Gastroesophageal sphincter (tissue), 4 donors: ENCODE results near the gene JPT1. TPM values are rescaled to one million over a fixed set of nuclear protein-coding genes. Genes with fewer than 3 reads are reported as not detected.

Source experiments
- ATAC-seq: fragments of 150-250 bp; one replicate; pipeline ENCODE4 v1.9.1; 2016; ENCODE audit warnings: mild to moderate bottlenecking, moderate library complexity
- H3K27ac ChIP-seq, 4 donors: fragments of 200-600 bp; sonication (generic) in 3 of 4; 1 replicate in 3 of 4; 2 replicates in 1 of 4; pipeline ENCODE4 v1.5.1; 2016 to 2019
- H3K27me3 ChIP-seq: fragments of 200-600 bp; sonication (generic); one replicate; pipeline ENCODE4 v1.5.1; 2019
- H3K36me3 ChIP-seq, 2 donors: fragments of 200-600 bp; sonication (generic); one replicate each; pipeline ENCODE4 v1.5.1; 2019; ENCODE audit warnings: control low read depth in 1 of 2
- H3K4me1 ChIP-seq, 3 donors: fragments of 200-600 bp; sonication (generic); 1 replicate in 2 of 3; 2 replicates in 1 of 3; pipeline ENCODE4 v1.5.1; 2016 to 2019; ENCODE audit warnings: control low read depth in 2 of 3
- H3K4me3 ChIP-seq, 2 donors: fragments of 200-600 bp; sonication (generic); one replicate each; pipeline ENCODE4 v1.5.1; 2019; ENCODE audit warnings: mild to moderate bottlenecking in 1 of 2, moderate library complexity in 1 of 2
- H3K9me3 ChIP-seq, 3 donors: fragments of 200-600 bp; sonication (generic); one replicate each; pipeline ENCODE4 v1.5.1; 2017 to 2019; ENCODE audit warnings: control low read depth in 2 of 3
- CTCF ChIP-seq, 4 experiments: fragments of 200-600 bp in 2 of 4; fragments of 450-650 bp in 2 of 4; sonication (generic) in 1 of 4; IDR thresholded peaks; one replicate each; pipeline ENCODE4 v1.5.1; 2017 to 2019; ENCODE audit warnings: antibody characterized with exemption in 4 of 4, mild to moderate bottlenecking in 2 of 4, moderate library complexity in 2 of 4
- EP300 ChIP-seq: sonication (generic); formaldehyde crosslinking; IDR thresholded peaks from one replicate; pipeline ENCODE4 v1.6.1; 2017; ENCODE audit warnings: antibody characterized with exemption, mild to moderate bottlenecking
- POLR2A ChIP-seq, 2 donors: fragments of 450-650 bp; IDR thresholded peaks; one replicate each; pipeline ENCODE4 v1.6.1; 2017; ENCODE audit warnings: antibody characterized with exemption in 2 of 2, mild to moderate bottlenecking in 2 of 2, moderate library complexity in 1 of 2
- POLR2AphosphoS5 ChIP-seq: sonication (generic); formaldehyde crosslinking; IDR thresholded peaks from one replicate; pipeline ENCODE4 v1.6.1; 2017; ENCODE audit warnings: antibody characterized with exemption
- WGBS, 2 donors: methylation state at CpG; one replicate each; pipeline ENCODE4 v1.1.5; 2018; ENCODE audit warnings: low coverage in 1 of 2; 5-methylcytosine and 5-hydroxymethylcytosine counted together
- total RNA-seq, 4 donors: library from RNA; depleted of rRNA; stranded (reverse); fragments of >200 nt; gene quantifications; one replicate each; pipeline ENCODE4 v1.1.0, GENCODE V29; 2016

Gene JPT1
- total RNA-seq, 4 donors from 2014 or later, result 9.3 to 48.5 (median 25.0) TPM

GRCh38 chr17:75103601-75104554, 50.4 kb downstream of the JPT1 start:
- peaks cover 0 to 2% (median 0%) of the 10 kb centered on the region in 3 donors for H3K4me1 ChIP-seq
- no peak overlapping the region for H3K4me3 ChIP-seq
- H3K27ac ChIP-seq, result no peak overlapping the region
- H3K9me3 ChIP-seq, result no peaks in the 10 kb centered on the region
- peaks cover 0 to 12% of the 10 kb centered on the region in 2 donors for H3K36me3 ChIP-seq
- ATAC-seq, result no peak
- TF ChIP-seq POLR2A (IDR thresholded peaks at IDR 0.05), result no peak
- no peak for TF ChIP-seq CTCF (IDR thresholded peaks at IDR 0.05)
- no peak for TF ChIP-seq EP300
- no peak for TF ChIP-seq POLR2AphosphoS5
- no peaks in the 10 kb centered on the region for H3K27me3 ChIP-seq
- WGBS, 2 donors, result 80% methylated on average over 5 of the region's 14 CpGs; no CpG with 5 or more reads in 1 of the 2 donors

GRCh38 chr17:75102385-75102821, 51.9 kb downstream of the JPT1 start:
- 31 to 35% methylated on average over 3 to 11 of the region's 12 CpGs for WGBS, 2 donors

GRCh38 chr17:75099881-75100595, 54.3 kb downstream of the JPT1 start:
- Histone ChIP-seq H3K36me3 (peaks cover 0 to 21% of the 10 kb centered on the region in 2 donors), H3K9me3 (no peaks in the 10 kb centered on the region), H3K4me1 (peaks cover 0 to 8% (median 0%) of the 10 kb centered on the region in 3 donors), H3K27me3 (no peaks in the 10 kb centered on the region), H3K4me3 (no peak overlapping the region), H3K27ac (no peak overlapping the region)
- no peak for ATAC-seq
- WGBS, 2 donors, result 93 to 97% methylated on average over 3 to 12 of the region's 31 CpGs
- TF ChIP-seq POLR2A (IDR thresholded peaks at IDR 0.05), result no peak
- TF ChIP-seq EP300, result no peak
- no peak for TF ChIP-seq POLR2AphosphoS5
- no peak for TF ChIP-seq CTCF (IDR thresholded peaks at IDR 0.05)

More at GRCh38 chr17:75102385-75102821, 51.9 kb downstream of the JPT1 start:
- Histone ChIP-seq H3K27me3 (no peaks in the 10 kb centered on the region), H3K4me1 (no peaks in the 10 kb centered on the region), H3K4me3 (no peak overlapping the region), H3K27ac (no peak overlapping the region), H3K9me3 (no peaks in the 10 kb centered on the region), H3K36me3 (peaks cover 0 to 21% of the 10 kb centered on the region in 2 donors)
- TF ChIP-seq POLR2A (IDR thresholded peaks at IDR 0.05) (no peak), CTCF (IDR thresholded peaks at IDR 0.05) (no peak), POLR2AphosphoS5 (no peak), EP300 (no peak)
- ATAC-seq, result no peak

GRCh38 chr17:75098861-75099260, 55.5 kb downstream of the JPT1 start:
- Histone ChIP-seq H3K4me1 (peaks cover 0 to 8% (median 0%) of the 10 kb centered on the region in 3 donors), H3K27ac (no peak overlapping the region), H3K36me3 (peaks cover 0 to 21% of the 10 kb centered on the region in 2 donors), H3K4me3 (no peak overlapping the region), H3K27me3 (no peaks in the 10 kb centered on the region), H3K9me3 (no peaks in the 10 kb centered on the region)
- no peak for TF ChIP-seq EP300
- TF ChIP-seq POLR2A (IDR thresholded peaks at IDR 0.05), result no peak
- 84 to 88% methylated on average over 7 of the region's 7 CpGs for WGBS, 2 donors
- no peak for ATAC-seq

- ATAC-seq, result no peak
- no peak overlapping the region for H3K4me3 ChIP-seq
- no CpG with 5 or more reads among the region's 7 CpGs for WGBS, 2 donors
- no peak overlapping the region for H3K27ac ChIP-seq
- H3K9me3 ChIP-seq, result no peaks in the 10 kb centered on the region
- TF ChIP-seq CTCF (IDR thresholded peaks at IDR 0.05), result no peak
- no peak for TF ChIP-seq POLR2A (IDR thresholded peaks at IDR 0.05)
- no peak for TF ChIP-seq EP300
- no peak for TF ChIP-seq POLR2AphosphoS5
- H3K27me3 ChIP-seq, result no peaks in the 10 kb centered on the region
- H3K4me1 ChIP-seq, result peaks cover 0 to 15% (median 0%) of the 10 kb centered on the region in 3 donors
- peaks cover 0 to 21% of the 10 kb centered on the region in 2 donors for H3K36me3 ChIP-seq
These were observed 56.4 kb downstream of the JPT1 start for GRCh38 chr17:75097865-75098264.
